Activated naive CD8-positive, alpha-beta T cell (primary cell): Measurements from ENCODE around the gene PDE6B.
"Not testable (repeated sequence)": the region's sequence is repeated elsewhere in the genome, so short reads cannot be mapped to it uniquely, and the experiment has no call there.

Experiments used
- H3K27ac Mint-ChIP-seq: one replicate; pipeline ENCODE4 v1.8.0; 2021; ENCODE audit warnings: mixed read lengths
- H3K27me3 Mint-ChIP-seq: one replicate; pipeline ENCODE4 v1.8.0; 2021; ENCODE audit warnings: mixed read lengths
- H3K36me3 Mint-ChIP-seq: one replicate; pipeline ENCODE4 v1.8.0; 2021; ENCODE audit warnings: mixed read lengths
- H3K4me1 Mint-ChIP-seq: one replicate; pipeline ENCODE4 v1.8.0; 2021; ENCODE audit warnings: low read depth, mixed read lengths
- H3K4me3 Mint-ChIP-seq: one replicate; pipeline ENCODE4 v1.8.0; 2021; ENCODE audit warnings: mild to moderate bottlenecking, mixed read lengths
- H3K9me3 Mint-ChIP-seq: one replicate; pipeline ENCODE4 v1.8.0; 2021; ENCODE audit warnings: low read depth, mixed read lengths

PDE6B gene

GRCh38 chr4:590313-590841 lies 35.0 kb upstream of the PDE6B start:
- H3K36me3 Mint-ChIP-seq, result peaks cover 7% of the 10 kb centered on the region
- peaks cover 21% of the 10 kb centered on the region for H3K27me3 Mint-ChIP-seq

GRCh38 chr4:592178-592577 lies 33.2 kb upstream of the PDE6B start:
- H3K27me3 Mint-ChIP-seq, result peaks cover 23% of the 10 kb centered on the region
- H3K4me3 Mint-ChIP-seq, H3K9me3 Mint-ChIP-seq, H3K27ac Mint-ChIP-seq, H3K4me1 Mint-ChIP-seq, H3K36me3 Mint-ChIP-seq: not testable (repeated sequence)

More at GRCh38 chr4:590313-590841, 35.0 kb upstream of the PDE6B start:
- H3K4me1 Mint-ChIP-seq, result no peaks in the 10 kb centered on the region
- H3K27ac Mint-ChIP-seq, result no peak overlapping the region
- H3K4me3 Mint-ChIP-seq, result no peak overlapping the region
- H3K9me3 Mint-ChIP-seq, result peaks cover 5% of the 10 kb centered on the region

- Mint-ChIP-seq H3K36me3 (peaks cover 7% of the 10 kb centered on the region), H3K9me3 (peaks cover 5% of the 10 kb centered on the region), H3K27me3 (peaks cover 24% of the 10 kb centered on the region)
Observed at GRCh38 chr4:592825-593520, 32.4 kb upstream of the PDE6B start.

GRCh38 chr4:598925-599324 lies 26.4 kb upstream of the PDE6B start:
- H3K9me3 Mint-ChIP-seq, result peaks cover 5% of the 10 kb centered on the region
- no peak overlapping the region for H3K4me3 Mint-ChIP-seq
- H3K27me3 Mint-ChIP-seq, result peaks cover 20% of the 10 kb centered on the region
- no peak overlapping the region for H3K27ac Mint-ChIP-seq
- H3K4me1 Mint-ChIP-seq, result peaks cover 4% of the 10 kb centered on the region
- peaks cover 2% of the 10 kb centered on the region for H3K36me3 Mint-ChIP-seq

More at GRCh38 chr4:592825-593520, 32.4 kb upstream of the PDE6B start:
- Mint-ChIP-seq H3K27ac (no peak overlapping the region), H3K4me3 (no peak overlapping the region), H3K4me1 (no peaks in the 10 kb centered on the region)

- no peak overlapping the region for H3K4me3 Mint-ChIP-seq
- H3K36me3 Mint-ChIP-seq, result no peaks in the 10 kb centered on the region
- no peaks in the 10 kb centered on the region for H3K9me3 Mint-ChIP-seq
- H3K27me3 Mint-ChIP-seq, result peaks cover 14% of the 10 kb centered on the region
- peaks cover 9% of the 10 kb centered on the region for H3K4me1 Mint-ChIP-seq
- no peak overlapping the region for H3K27ac Mint-ChIP-seq
Observed at GRCh38 chr4:600166-600565, 25.2 kb upstream of the PDE6B start.

GRCh38 chr4:600850-601515 lies 24.4 kb upstream of the PDE6B start:
- no peak overlapping the region for H3K4me3 Mint-ChIP-seq
- peaks cover 11% of the 10 kb centered on the region for H3K4me1 Mint-ChIP-seq
- no peaks in the 10 kb centered on the region for H3K36me3 Mint-ChIP-seq
- peaks cover 12% of the 10 kb centered on the region for H3K27me3 Mint-ChIP-seq
- no peaks in the 10 kb centered on the region for H3K9me3 Mint-ChIP-seq
- no peak overlapping the region for H3K27ac Mint-ChIP-seq

GRCh38 chr4:601612-602558 lies 23.5 kb upstream of the PDE6B start:
- H3K36me3 Mint-ChIP-seq, result no peaks in the 10 kb centered on the region
- peaks cover 9% of the 10 kb centered on the region for H3K27me3 Mint-ChIP-seq
- no peaks in the 10 kb centered on the region for H3K9me3 Mint-ChIP-seq
- H3K27ac Mint-ChIP-seq, result no peak overlapping the region
- peaks cover 11% of the 10 kb centered on the region for H3K4me1 Mint-ChIP-seq
- H3K4me3 Mint-ChIP-seq, result no peak overlapping the region

GRCh38 chr4:602559-602942 lies 22.8 kb upstream of the PDE6B start:
- Mint-ChIP-seq H3K4me1 (peaks cover 11% of the 10 kb centered on the region), H3K4me3 (no peak overlapping the region), H3K9me3 (no peaks in the 10 kb centered on the region), H3K27me3 (peaks cover 6% of the 10 kb centered on the region), H3K36me3 (no peaks in the 10 kb centered on the region), H3K27ac (no peak overlapping the region)

- H3K36me3 Mint-ChIP-seq, result no peaks in the 10 kb centered on the region
- no peak overlapping the region for H3K4me3 Mint-ChIP-seq
- peak overlapping the region; percentile 41 for H3K27ac Mint-ChIP-seq
- peaks cover 11% of the 10 kb centered on the region for H3K4me1 Mint-ChIP-seq
- H3K9me3 Mint-ChIP-seq, result no peaks in the 10 kb centered on the region
- peaks cover 5% of the 10 kb centered on the region for H3K27me3 Mint-ChIP-seq
Observed at GRCh38 chr4:604131-604530, 21.2 kb upstream of the PDE6B start.

- Mint-ChIP-seq H3K4me3 (no peak overlapping the region), H3K9me3 (no peaks in the 10 kb centered on the region), H3K4me1 (peaks cover 11% of the 10 kb centered on the region), H3K36me3 (no peaks in the 10 kb centered on the region), H3K27ac (no peak overlapping the region), H3K27me3 (peaks cover 11% of the 10 kb centered on the region)
Observed at GRCh38 chr4:605702-606425, 19.5 kb upstream of the PDE6B start.

- H3K4me1 Mint-ChIP-seq, result peaks cover 11% of the 10 kb centered on the region
- H3K36me3 Mint-ChIP-seq, result no peaks in the 10 kb centered on the region
- H3K4me3 Mint-ChIP-seq, result no peak overlapping the region
- no peaks in the 10 kb centered on the region for H3K9me3 Mint-ChIP-seq
- peaks cover 9% of the 10 kb centered on the region for H3K27me3 Mint-ChIP-seq
- no peak overlapping the region for H3K27ac Mint-ChIP-seq
Observed at GRCh38 chr4:608236-608635, 17.1 kb upstream of the PDE6B start.

- no peak overlapping the region for H3K4me3 Mint-ChIP-seq
- no peak overlapping the region for H3K27ac Mint-ChIP-seq
- H3K9me3 Mint-ChIP-seq, result no peaks in the 10 kb centered on the region
- H3K27me3 Mint-ChIP-seq, result peaks cover 9% of the 10 kb centered on the region
- H3K4me1 Mint-ChIP-seq, result peaks cover 4% of the 10 kb centered on the region
- H3K36me3 Mint-ChIP-seq, result no peaks in the 10 kb centered on the region
Observed at GRCh38 chr4:609400-610050, 15.8 kb upstream of the PDE6B start.

GRCh38 chr4:610411-611261 lies 14.7 kb upstream of the PDE6B start:
- no peaks in the 10 kb centered on the region for H3K36me3 Mint-ChIP-seq
- H3K27me3 Mint-ChIP-seq, result peaks cover 9% of the 10 kb centered on the region
- H3K4me3 Mint-ChIP-seq, result no peak overlapping the region
- no peaks in the 10 kb centered on the region for H3K9me3 Mint-ChIP-seq
- H3K4me1 Mint-ChIP-seq, result no peaks in the 10 kb centered on the region
- H3K27ac Mint-ChIP-seq, result no peak overlapping the region
